Pancreas (tissue), 10 donors: Measurements from ENCODE around the gene UPP1. TPM values are rescaled to one million over a fixed set of nuclear protein-coding genes. Genes with fewer than 3 reads are reported as not detected.

ENCODE experiments used
- ATAC-seq, 4 donors: fragments of 200-7000 bp; cut with Tn5 transposase; one replicate each; pipeline versions ENCODE4 v1.8.0 to v1.9.1; 2020; ENCODE audit warnings: mild to moderate bottlenecking in 4 of 4, moderate library complexity in 4 of 4
- DNase-seq, 6 donors: peaks; one replicate each; pipeline ENCODE4 v3.0.0-alpha.2; 2020
- FAIRE-seq: peaks from 2 replicates; lab custom pipeline; 2012; peaks lifted over from hg19 to GRCh38; lab: Jason Lieb, UNC
- H3K27ac ChIP-seq, 4 donors: fragments of 200-600 bp; sonication (generic); 1 replicate in 3 of 4; 2 replicates in 1 of 4; pipeline versions ENCODE4 v1.5.0 to v1.8.0; 2020
- H3K27me3 ChIP-seq, 4 donors: fragments of 200-600 bp; one replicate each; pipeline ENCODE4 v1.8.0; 2021
- H3K36me3 ChIP-seq, 3 donors: fragments of 200-600 bp; sonication (generic) in 1 of 3; one replicate each; pipeline versions ENCODE4 v1.5.0 to v1.8.0; 2020 to 2021
- H3K4me1 ChIP-seq, 3 donors: fragments of 200-600 bp; one replicate each; pipeline ENCODE4 v1.8.0; 2021
- H3K4me3 ChIP-seq, 4 donors: fragments of 200-600 bp; sonication (generic) in 2 of 4; one replicate each; pipeline versions ENCODE4 v1.5.0 to v1.8.0; 2020 to 2021
- H3K9me3 ChIP-seq, 4 donors: fragments of 200-600 bp; one replicate each; pipeline ENCODE4 v1.8.0; 2021
- CTCF ChIP-seq, 4 donors: fragments of 200-600 bp; sonication (generic) in 3 of 4; IDR thresholded peaks; one replicate each; pipeline versions ENCODE4 v1.5.0 to v1.8.0; 2021; ENCODE audit warnings: antibody characterized with exemption in 4 of 4
- WGBS, 2 donors: extraction: QIAGEN DNeasy Blood & Tissue Kit; methylation state at CpG; one replicate each; pipeline ENCODE4 v1.1.7; 2013; 5-methylcytosine and 5-hydroxymethylcytosine counted together
- intact Hi-C, 3 donors: fragments of 100-400 bp; cut with DNase I; formaldehyde crosslinking; loops; one replicate each; pipeline versions ENCODE4 v1.11.1 to v1.14.2; 2022
- polyA plus RNA-seq, 2 donors: library from polyadenylated mRNA; stranded (reverse); fragments of 200-250 nt; gene quantifications; one replicate each; pipeline ENCODE4 v1.2.3, GENCODE V29; 2013
- total RNA-seq, 6 donors: library from RNA; stranded (reverse); fragmentation: NEBNext Ultra II Directional in 4 of 6; extraction: Animal tissue kit (Norgen Biotek cat#: 25700) in 4 of 6; gene quantifications; one replicate each; pipeline versions ENCODE4 v1.2.1 to v1.2.4, GENCODE V29; 2021 to 2023
- donor health status: healthy with polysubstance abuse.
- donor health status: DM: no; HTN: no; CAD: no; lungs with moderate emphysema.
- donor health status: DM: no; HTN: no; CAD: no.
- donor health status: control.
- donor health status: control.
- donor health status: Bipolar disorder and iron deficiency.
- donor health status: DM: yes; HTN: yes; CAD: no.
- donor health status: DM: no; HTN: no; CAD: no.
- donor health status: DM: no; HTN: no; CAD: no.
- donor health status: DM: yes; HTN: yes; CAD: no.

The UPP1 gene
- total and polyA plus RNA-seq, 8 donors: 2.6 to 36.3 (median 9.0) TPM

- no peak for FAIRE-seq
- intact Hi-C loops: no loop called here
These were observed 5.8 kb upstream of the UPP1 start for GRCh38 chr7:48083114-48083830.

GRCh38 chr7:48084727-48085432 lies 4.2 kb upstream of the UPP1 start:
- no peak for TF ChIP-seq CTCF (IDR thresholded peaks at IDR 0.05)
- DNase-seq: peak in 3 of 6 donors; percentile 17 to 53 (median 39)
- H3K27ac ChIP-seq: peak overlapping the region in 2 of 4 donors; percentile 41 to 50
- H3K27me3 ChIP-seq: no peaks in the 10 kb centered on the region
- H3K9me3 ChIP-seq: no peaks in the 10 kb centered on the region
- ATAC-seq: peak in 1 of 4 donors; percentile 13
- FAIRE-seq: no peak
- no peaks in the 10 kb centered on the region for H3K36me3 ChIP-seq
- peaks cover under 1 to 8% (median 6%) of the 10 kb centered on the region in 3 donors for H3K4me1 ChIP-seq
- no peak overlapping the region for H3K4me3 ChIP-seq
- intact Hi-C loops: no loop called here
- WGBS, 2 donors: 78 to 83% methylated on average over 9 of the region's 9 CpGs

More at GRCh38 chr7:48083114-48083830, 5.8 kb upstream of the UPP1 start:
- Histone ChIP-seq H3K27ac (no peak overlapping the region), H3K27me3 (no peaks in the 10 kb centered on the region), H3K9me3 (no peaks in the 10 kb centered on the region), H3K4me1 (peaks cover 0 to 8% (median 6%) of the 10 kb centered on the region in 3 donors), H3K4me3 (no peak overlapping the region), H3K36me3 (no peaks in the 10 kb centered on the region)
- TF ChIP-seq CTCF (IDR thresholded peaks at IDR 0.05): no peak
- no peak for DNase-seq
- no peak for ATAC-seq
- WGBS, 2 donors: 71 to 80% methylated on average over 6 of the region's 6 CpGs

- FAIRE-seq (no peak), DNase-seq (no peak), ATAC-seq (no peak)
- Histone ChIP-seq H3K4me3 (no peak overlapping the region), H3K36me3 (no peaks in the 10 kb centered on the region), H3K4me1 (peaks cover 2 to 13% (median 6%) of the 10 kb centered on the region in 3 donors), H3K27ac (peak overlapping the region in 2 of 4 donors; percentile 41 to 50), H3K27me3 (no peaks in the 10 kb centered on the region), H3K9me3 (no peaks in the 10 kb centered on the region)
- no peak for TF ChIP-seq CTCF (IDR thresholded peaks at IDR 0.05)
- intact Hi-C loops: no loop called here
- WGBS, 2 donors: 77 to 82% methylated on average over 1 of the region's 1 CpG
These were observed 3.7 kb upstream of the UPP1 start for GRCh38 chr7:48085433-48085791.

GRCh38 chr7:48085942-48086341 lies 3.1 kb upstream of the UPP1 start:
- H3K36me3 ChIP-seq: no peaks in the 10 kb centered on the region
- intact Hi-C loops: no loop called here
- no peaks in the 10 kb centered on the region for H3K27me3 ChIP-seq
- H3K27ac ChIP-seq: no peak overlapping the region
- no peak for TF ChIP-seq CTCF (IDR thresholded peaks at IDR 0.05)
- DNase-seq (no peak), FAIRE-seq (no peak), ATAC-seq (no peak)
- H3K4me3 ChIP-seq: no peak overlapping the region
- H3K4me1 ChIP-seq: peaks cover 2 to 16% (median 6%) of the 10 kb centered on the region in 3 donors
- 48 to 56% methylated on average over 1 of the region's 1 CpG for WGBS, 2 donors
- no peaks in the 10 kb centered on the region for H3K9me3 ChIP-seq
